AG20443 (cell line): ENCODE data around the gene KMT2B.
"Not testable (repeated sequence)": the region's sequence is repeated elsewhere in the genome, so short reads cannot be mapped to it uniquely, and the experiment has no call there.

ENCODE experiments used
- DNase-seq: peaks from one replicate; pipeline ENCODE4 v3.0.0; 2012; ENCODE audit warnings: low spot score, mixed read lengths

KMT2B gene

DNA sequence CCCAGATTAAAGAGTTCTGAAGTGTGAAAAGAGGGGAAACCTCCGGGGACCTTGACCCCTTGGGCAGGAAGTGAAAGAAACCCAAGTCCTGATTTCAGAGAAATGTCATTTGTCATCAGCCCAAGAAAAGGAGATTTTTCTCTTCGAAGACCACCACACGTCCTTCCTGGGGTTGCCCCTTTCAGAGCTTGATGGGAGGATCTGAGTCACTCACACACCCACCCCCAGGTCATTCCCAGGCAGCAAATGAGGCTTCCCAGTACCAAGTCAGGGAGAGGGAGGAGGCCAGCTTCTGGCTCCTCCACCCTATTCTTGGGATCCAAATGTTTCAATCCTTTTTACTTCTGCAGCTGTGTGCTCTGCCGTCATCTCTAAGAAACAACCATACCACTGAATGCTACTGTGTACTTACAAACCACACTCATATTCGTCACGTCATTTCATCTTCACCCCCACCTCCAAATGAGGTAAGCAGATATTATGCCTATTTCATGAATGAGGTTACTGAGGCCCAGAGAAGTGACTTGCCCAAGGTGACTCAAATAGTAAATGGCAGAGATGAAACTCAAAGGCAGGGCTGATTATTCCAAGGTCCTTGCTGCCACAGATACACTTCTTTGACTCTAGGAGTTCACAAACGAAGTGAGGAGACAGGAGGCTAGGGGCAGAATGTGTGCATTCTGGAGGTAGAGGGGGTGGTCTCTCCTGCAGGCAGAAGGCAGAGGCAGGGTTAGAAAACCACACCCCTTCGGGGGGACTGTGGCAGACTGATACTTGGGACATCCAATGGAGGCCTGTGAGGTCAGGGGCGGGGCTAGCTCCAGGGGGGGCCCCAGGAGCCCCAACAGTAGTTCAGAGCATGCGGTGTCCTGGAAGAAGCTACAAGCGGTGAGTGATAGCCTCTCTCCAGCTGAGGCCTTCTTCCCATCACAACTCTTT lies 5.0 kb upstream of the KMT2B start:
- DNase-seq, result no peak

DNA sequence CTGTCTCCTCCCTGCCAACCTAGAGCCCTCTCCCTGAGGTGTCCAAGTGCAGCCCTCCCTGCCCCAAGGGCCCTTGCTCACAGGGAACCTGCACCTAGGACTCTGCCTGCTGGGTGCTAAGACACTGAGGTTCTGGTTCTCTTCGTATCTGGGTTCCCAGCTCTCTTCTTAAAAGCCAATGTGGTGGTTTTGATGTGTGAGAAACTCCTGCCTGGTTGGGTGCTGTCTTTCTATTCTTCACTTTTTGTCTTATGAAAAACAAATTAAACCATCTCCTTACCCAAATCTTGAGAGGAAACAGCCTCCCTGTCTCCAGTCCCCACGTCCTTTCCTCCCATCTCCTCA lies 4.3 kb upstream of the KMT2B start:
- DNase-seq, result no peak

DNA sequence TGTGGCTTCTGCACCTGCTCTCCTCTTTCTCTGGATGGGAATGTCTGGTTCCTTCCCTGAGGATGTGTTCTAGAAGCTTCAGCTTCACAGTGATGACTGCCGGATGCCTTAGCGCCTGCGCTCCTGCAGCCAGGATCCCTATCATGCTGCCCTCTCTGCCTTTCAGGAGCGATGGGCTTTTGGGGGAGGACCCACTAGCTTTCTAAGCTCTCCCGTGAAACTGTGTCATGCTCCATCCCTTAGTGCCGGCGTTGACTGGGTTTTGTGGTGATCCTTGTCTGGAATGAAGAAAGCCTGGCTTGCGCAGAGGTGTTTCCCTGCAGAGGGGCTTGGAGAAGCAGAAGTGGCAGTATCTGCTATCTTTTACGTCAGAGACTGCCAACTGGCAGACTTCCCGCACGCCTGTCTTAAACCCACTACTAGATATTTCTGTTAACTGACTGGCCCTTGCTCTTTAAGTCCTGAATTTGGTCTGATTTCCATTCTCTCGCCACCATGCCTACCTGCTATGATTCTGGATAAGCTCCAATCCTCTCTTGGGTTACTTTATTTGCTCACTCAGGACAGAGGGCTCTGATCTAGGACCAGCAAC lies 3.8 kb upstream of the KMT2B start:
- DNase-seq, result no peak

DNA sequence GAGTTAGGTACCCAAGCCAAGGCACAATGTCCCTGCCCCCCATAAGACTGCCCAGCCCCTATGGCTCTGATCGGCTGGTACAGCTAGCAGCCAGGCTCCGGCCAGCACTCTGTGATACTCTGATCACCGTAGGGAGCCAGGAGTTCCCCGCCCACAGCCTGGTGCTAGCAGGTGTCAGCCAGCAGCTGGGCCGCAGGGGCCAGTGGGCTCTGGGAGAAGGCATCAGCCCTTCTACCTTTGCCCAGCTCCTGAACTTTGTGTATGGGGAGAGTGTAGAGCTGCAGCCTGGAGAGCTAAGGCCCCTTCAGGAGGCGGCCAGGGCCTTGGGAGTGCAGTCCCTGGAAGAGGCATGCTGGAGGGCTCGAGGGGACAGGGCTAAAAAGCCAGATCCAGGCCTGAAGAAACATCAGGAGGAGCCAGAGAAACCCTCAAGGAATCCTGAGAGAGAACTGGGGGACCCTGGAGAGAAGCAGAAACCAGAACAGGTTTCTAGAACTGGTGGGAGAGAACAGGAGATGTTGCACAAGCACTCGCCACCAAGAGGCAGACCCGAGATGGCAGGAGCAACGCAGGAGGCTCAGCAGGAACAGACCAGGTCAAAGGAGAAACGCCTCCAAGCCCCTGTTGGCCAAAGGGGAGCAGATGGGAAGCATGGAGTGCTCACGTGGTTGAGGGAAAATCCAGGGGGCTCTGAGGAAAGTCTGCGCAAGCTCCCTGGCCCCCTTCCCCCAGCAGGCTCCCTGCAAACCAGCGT lies 3.0 kb upstream of the KMT2B start:
- DNase-seq, result no peak

DNA sequence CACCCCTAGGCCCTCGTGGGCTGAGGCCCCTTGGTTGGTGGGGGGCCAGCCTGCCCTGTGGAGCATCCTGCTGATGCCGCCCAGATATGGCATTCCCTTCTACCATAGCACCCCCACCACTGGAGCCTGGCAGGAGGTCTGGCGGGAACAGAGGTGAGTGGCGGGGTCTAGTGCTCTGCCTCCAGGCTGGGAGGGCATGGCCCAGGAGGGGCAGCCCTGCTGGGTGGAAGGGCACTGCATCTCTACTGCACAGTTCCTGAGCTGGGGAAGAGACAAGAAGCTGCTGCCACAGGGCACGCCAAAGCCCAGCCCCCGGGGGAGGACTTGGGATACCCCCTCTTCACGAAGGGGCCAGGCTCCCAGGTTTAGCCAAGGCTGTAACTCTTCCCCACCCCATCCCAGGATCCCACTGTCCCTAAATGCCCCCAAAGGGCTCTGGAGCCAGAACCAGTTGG lies 2.4 kb upstream of the KMT2B start:
- DNase-seq, result no peak

DNA sequence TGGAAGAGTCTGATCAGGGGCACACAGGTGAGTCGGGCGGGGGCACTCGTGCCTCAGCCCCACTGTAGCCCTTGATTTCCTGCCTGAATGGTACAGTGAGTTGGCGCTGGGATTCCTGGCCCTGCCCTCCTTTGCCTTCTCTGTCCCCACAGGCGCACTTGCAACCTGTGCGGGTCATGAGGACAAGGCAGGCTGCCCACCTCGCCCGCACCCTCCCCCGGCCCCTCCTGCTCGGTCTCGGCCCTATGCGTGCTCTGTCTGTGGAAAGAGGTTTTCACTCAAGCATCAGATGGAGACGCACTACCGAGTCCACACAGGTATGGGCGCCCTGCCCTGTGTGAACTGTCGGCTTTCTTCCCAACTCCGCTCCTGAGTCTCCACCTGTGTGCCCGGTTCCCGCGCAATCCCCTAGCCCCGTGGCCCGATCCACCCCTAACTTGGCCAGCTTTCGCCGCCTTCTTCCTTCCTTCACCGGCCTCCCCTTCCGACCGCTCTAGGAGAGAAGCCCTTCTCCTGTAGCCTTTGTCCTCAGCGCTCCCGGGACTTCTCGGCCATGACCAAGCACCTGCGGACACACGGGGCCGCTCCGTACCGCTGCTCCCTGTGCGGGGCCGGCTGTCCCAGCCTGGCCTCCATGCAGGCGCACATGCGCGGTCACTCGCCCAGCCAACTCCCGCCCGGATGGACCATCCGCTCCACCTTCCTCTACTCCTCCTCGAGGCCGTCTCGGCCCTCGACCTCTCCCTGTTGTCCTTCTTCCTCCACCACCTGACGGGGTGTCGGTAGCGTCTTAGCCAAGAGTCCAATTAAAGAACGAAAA lies 1.6 kb upstream of the KMT2B start:
- peak; percentile 82 for DNase-seq

DNA sequence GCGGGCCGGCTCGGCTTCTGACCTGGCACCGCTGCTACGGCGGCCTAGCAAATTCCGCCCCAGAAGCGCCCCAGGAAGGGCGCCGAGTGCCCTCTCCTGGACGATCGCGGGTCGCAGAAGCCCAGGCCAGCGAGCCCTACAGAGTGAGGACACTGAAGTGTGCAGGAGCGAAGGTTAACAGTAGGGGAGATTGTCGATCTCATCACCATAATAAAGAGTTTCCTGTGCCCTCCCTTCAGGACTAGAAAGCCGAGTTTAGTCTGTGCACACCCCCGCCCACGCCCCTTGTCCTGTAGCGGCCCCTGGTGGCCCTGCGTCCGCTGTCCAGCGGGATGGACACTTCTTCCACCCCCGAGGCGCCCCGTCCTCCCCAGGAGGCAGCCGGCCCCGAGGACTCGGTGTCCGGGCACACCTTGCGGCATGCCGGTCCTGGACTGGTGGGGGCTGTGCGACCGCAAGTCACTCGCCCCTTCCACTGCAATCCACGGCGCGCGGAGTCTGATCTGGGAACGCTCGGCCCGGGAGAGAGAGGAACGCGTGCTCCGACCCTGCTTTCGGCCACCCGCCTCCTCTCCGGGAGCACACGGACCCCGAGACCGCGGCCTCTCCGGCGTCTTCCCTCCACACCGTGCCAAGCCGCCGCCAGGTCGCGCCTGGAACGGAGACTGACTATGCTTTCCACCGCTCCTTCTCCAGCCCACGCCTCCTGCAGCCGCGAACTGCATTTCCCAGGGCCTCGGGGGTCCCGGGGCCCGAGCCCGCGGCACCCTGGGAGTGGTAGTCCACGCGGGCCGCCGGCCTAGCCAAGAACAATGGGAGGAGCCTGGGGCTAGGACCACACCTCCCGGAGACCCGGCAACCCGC lies 770 bp upstream of the KMT2B start:
- peak; percentile 98 for DNase-seq

DNA sequence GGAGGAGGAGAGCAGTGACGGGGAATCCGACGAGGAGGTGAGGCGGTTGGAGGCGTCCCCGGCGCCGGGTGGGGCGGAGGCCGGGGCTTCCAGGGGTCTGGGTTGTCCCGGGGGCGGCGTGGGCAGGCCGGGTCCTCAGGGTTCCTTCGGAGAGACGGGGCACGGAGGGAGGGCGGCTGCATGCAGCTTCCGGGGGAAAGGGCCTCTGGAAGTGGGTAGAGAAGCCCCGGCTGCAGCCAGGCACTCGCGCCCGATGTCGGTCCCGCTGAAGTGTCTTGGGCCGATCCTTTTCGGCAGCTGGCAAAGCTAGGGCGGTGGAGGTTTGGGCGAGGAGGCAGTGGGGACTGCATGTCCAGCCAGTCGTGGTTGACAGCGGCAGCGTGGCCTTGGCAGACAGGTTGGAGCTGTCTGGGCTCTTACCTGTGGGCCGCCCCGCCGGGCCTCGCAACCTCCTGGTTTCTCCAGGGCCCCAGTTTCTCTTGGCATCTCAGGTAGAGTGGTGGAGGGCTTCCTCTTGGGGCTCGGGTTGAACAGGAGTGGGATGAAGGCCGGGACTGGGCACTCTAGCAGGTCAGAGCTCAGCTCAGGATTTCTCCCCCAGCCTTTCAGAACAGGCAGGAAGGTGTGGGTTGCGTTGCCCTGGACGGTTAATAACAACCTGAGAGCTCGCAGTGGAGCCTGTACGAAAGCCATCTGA lies 690 bp downstream of the KMT2B start:
- peak; percentile 43 for DNase-seq

DNA sequence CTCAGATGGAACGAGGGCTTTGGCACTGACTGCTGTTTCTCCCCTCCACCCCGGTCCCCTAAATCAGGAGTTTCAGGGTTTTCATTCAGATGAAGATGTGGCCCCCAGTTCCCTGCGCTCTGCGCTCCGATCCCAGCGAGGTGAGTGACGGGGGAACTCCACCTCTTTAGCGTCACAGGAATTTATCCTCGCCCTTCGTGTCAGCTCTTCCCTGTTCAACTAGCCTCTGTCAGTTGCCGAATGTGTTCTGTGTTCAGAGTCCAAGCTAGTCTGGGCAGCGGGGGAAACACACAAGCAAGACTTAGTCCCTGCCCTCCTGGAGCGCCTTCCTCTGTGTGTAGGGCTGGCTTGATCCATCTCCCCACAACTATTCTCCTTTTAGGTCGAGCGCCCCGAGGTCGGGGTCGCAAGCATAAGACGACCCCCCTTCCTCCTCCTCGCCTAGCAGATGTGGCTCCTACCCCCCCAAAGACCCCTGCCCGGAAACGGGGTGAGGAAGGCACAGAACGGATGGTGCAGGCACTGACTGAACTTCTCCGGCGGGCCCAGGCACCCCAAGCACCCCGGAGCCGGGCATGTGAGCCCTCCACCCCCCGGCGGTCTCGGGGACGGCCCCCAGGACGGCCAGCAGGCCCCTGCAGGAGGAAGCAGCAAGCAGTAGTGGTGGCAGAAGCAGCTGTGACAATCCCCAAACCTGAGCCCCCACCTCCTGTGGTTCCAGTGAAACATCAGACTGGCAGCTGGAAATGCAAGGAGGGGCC lies 1.8 kb downstream of the KMT2B start:
- DNase-seq, result no peak

DNA sequence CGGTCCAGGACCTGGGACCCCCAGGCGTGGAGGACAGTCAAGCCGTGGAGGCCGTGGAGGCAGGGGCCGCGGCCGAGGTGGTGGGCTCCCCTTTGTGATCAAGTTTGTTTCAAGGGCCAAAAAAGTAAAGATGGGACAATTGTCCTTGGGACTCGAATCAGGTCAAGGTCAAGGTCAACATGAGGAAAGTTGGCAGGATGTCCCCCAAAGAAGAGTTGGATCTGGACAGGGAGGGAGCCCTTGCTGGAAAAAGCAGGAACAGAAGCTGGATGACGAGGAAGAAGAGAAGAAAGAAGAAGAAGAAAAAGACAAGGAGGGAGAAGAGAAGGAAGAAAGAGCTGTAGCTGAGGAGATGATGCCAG lies 2.3 kb downstream of the KMT2B start:
- DNase-seq, result no peak

DNA sequence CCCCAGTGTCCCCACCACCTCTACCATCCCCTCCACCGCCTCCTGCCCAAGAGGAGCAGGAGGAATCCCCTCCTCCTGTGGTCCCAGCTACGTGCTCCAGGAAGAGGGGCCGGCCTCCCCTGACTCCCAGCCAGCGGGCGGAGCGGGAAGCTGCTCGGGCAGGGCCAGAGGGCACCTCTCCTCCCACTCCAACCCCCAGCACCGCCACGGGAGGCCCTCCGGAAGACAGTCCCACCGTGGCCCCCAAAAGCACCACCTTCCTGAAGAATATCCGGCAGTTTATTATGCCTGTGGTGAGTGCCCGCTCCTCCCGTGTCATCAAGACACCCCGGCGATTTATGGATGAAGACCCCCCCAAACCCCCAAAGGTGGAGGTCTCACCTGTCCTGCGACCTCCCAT lies 2.8 kb downstream of the KMT2B start:
- DNase-seq, result no peak

DNA sequence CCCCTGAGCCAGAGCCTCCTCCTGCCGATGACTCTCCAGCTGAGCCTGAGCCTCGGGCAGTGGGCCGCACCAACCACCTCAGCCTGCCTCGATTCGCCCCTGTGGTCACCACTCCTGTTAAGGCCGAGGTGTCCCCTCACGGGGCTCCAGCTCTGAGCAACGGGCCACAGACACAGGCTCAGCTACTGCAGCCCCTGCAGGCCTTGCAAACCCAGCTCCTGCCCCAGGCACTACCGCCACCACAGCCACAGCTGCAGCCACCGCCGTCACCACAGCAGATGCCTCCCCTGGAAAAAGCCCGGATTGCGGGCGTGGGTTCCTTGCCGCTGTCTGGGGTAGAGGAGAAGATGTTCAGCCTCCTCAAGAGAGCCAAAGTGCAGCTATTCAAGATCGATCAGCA lies 3.6 kb downstream of the KMT2B start:
- no peak for DNase-seq

DNA sequence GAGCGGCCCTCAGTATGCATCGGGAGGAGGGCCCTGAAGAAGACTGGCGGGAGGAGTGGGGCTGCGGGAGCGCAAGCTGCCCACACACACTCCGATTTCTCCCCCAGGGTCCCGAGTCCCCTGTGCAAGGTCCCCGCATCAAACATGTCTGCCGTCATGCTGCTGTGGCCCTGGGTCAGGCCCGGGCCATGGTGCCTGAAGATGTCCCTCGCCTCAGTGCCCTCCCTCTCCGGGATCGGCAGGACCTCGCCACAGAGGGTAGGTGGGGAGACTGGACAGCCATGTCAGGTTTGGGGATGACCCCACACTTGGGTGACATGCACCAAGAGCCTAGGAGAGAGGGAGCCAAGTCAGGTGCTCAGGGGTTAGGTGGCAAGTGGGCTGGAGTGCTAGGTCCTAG lies 4.7 kb downstream of the KMT2B start:
- DNase-seq, result no peak

DNA sequence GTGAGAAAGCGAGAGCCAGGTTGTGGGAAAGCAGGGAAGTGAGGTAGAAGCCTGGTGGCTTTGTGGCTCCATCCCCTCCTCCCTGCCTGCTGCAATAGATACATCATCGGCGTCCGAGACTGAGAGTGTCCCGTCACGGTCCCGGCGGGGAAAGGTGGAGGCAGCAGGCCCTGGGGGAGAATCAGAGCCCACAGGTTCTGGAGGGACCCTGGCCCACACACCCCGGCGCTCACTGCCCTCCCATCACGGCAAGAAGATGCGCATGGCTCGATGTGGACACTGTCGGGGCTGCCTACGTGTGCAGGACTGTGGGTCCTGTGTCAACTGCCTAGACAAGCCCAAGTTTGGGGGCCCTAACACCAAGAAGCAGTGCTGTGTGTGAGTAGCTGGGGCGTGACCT lies 5.1 kb downstream of the KMT2B start:
- DNase-seq, result no peak

DNA sequence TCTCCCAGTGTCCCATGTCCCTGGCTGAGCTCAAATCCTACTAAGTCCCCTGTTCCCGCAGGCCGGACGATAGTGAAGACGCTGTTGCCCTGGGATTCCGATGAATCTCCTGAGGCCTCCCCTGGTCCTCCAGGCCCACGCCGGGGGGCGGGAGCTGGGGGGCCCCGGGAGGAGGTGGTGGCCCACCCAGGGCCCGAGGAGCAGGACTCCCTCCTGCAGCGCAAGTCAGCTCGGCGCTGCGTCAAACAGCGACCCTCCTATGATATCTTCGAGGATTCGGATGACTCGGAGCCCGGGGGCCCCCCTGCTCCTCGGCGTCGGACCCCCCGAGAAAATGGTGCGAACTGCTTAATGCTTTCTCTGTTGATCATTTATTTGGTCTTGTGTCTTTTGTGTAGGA lies 5.9 kb downstream of the KMT2B start:
- no peak for DNase-seq

DNA sequence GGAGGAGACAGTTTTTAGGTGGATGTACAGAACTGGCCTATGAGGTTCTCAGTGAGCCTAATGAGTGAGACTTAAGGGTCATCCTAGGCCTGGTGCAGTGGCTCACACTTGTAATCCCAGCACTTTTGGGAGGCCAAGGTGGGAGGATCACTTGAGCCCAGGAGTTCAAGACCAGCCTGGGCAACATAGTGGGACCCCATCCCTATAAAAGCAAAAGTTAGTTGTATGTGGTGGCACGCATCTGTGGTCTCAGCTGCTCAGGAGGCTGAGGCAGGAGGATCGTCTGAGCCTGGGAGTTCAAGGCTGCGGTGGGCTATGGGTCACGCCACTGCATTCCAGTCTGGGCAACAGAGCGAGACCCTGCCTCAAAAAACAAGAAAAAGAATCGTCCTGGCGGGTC lies 6.3 kb downstream of the KMT2B start:
- not testable (repeated sequence) for DNase-seq

DNA sequence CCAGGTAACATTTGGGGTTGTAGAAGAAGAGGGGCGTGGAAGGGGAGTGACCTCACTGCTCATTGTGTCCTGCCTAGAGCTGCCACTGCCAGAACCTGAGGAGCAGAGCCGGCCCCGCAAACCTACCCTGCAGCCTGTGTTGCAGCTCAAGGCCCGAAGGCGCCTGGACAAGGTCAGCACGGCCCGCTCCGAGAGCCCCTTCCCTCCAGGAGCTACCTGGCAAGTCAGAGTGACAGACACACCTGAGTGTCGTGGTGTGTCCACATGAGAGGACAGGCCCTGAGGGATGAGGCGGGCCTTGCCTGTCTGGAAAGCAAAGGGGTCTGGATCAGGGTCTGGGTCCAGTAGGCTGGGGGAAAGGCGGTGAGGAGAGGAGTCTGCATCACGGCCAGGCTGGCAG lies 6.8 kb downstream of the KMT2B start:
- DNase-seq, result no peak

DNA sequence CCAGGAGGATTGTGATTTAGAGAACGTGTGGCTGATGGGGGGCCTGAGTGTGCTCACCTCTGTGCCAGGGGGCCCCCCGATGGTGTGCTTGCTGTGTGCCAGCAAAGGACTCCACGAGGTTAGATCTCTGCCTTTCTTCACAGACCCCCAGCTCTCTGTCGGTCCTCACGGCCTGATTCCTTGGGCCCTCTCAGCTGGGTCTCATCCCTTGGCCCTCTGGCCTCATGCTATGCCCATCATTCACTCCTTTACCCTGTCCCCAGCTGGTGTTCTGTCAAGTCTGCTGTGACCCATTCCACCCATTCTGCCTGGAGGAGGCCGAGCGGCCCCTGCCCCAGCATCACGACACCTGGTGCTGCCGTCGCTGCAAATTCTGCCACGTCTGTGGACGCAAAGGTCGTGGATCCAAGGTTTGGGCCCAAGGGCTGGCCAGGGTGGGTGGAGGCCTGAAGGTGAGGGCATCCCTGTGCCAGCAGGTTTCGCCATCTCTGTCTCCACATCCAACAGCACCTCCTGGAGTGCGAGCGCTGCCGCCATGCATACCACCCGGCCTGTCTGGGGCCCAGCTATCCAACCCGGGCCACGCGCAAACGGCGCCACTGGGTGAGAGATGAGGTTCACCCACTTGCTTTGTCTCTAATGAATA lies 7.5 kb downstream of the KMT2B start:
- DNase-seq, result no peak
